Middle frontal gyrus (tissue), 1 donor: ENCODE measurements around the gene LALBA.
"Not testable (repeated sequence)": the region's sequence is repeated elsewhere in the genome, so short reads cannot be mapped to it uniquely, and the experiment has no call there.

ENCODE experiments used
- DNase-seq: peaks from one replicate; pipeline ENCODE4 v3.0.0-alpha.2; 2015; ENCODE audit warnings: low spot score; ENCODE audit errors: extremely low spot score

Gene LALBA

DNA sequence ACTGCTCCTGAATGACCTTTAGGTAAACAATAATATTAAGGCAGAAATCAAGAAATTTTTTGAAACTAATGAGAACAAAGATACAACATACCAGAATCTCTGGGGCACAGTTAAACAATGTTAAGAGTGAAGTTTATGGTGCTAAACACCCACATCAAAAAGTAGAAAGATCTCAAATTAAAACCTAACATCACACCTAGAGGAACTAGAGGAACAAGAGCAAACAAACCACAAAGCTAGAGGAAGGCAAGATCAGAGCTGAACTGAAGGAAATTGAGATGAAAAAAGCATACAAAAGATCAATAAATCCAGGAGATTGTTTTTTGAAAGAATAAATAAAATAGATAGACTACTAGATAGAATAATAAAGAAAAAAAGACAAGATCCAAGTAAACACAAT lies 37.2 kb downstream of the LALBA start:
- DNase-seq, result no peak

DNA sequence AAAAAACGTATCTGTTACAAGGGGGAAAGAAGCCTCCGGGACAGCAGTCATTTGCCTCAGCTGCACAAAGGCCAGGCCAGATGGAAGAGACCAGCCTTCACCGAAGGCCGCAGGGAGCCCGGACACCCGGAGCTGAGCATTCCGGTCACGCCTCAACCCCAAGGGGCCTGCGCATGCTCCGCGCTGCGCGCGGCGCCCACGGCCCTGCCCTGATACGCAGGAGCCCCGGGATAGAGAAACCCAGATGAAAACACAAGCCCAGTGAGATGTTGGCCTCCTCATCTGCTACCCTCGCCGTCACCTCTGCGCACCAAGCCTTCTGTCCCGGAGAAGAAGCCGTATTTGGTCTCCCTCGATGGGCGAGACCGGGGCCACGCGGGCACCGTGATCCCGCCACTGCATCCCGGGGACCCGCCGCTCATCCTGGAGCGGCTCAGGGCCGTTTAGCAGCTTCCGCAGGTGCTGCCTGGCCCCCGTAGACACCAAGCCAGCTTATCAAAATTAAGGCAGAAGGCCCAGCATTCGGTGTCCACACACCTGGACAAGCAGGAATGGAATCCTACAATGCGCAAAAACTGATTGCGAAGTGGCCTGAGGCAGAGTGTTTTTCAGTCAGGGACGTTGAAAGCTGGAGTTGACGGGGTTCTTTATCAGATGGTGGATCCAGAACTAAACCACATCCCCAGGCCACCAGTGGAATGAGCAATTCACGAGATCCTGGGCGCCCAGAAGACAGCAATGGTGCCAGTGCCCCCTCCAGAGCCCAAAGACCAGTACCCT lies 41.8 kb downstream of the LALBA start:
- no peak for DNase-seq

DNA sequence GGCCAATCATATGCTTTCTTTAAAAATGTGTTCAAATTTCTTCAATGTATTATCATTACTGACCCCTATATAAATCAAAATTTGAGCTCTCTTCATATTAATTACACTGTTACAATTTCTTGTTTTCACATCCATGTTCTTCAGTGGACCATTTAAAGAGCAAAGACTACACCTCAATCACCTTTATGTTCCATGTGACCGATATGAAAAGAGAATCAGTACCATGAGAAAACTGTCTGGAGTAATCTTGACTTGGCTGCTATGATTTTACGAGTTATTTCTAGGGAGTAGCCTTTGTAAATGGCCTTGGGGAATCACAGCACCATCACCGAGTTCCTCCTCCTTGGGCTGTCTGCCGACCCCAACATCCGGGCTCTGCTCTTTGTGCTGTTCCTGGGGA lies 44.5 kb downstream of the LALBA start, which contains the start of gene OR8S1:
Gene OR8S1, plus strand, starts transcription at position 301 of the 400 bp plus-strand sequence. Its CDS starts 0 bp downstream, at position 301.
- DNase-seq, result no peak

DNA sequence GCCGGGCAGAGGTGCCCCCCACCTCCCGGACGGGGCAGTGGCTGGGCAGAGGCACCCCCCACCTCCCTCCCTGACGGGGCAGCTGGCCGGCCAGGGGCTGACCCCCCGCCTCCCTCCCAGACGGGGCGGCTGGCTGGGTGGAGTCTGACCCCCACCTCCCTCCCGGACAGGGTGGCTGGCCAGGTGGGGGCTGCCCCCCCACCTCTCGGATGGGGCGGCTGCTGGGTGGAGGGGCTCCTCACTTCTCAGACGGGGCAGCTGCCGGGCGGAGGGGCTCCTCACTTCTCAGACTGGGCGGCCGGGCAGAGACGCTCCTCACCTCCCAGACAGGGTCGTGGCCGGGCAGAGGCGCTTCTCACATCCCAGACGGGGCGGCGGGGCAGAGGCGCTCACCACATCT lies 49.5 kb downstream of the LALBA start:
- not testable (repeated sequence) for DNase-seq
